CD4-positive, alpha-beta T cell treated with Interleukin-6 at 100 ng/mL for 8 hours (primary cell): ENCODE results near the gene IFI30.
A peak's percentile ranks its signal among the peaks of the same experiment; 100 is the strongest.

ENCODE experiments used
- DNase-seq: peaks from one replicate; pipeline ENCODE4 v3.0.0-alpha.2; 2020; ENCODE audit warnings: mixed read lengths, low spot score

The IFI30 gene

DNA sequence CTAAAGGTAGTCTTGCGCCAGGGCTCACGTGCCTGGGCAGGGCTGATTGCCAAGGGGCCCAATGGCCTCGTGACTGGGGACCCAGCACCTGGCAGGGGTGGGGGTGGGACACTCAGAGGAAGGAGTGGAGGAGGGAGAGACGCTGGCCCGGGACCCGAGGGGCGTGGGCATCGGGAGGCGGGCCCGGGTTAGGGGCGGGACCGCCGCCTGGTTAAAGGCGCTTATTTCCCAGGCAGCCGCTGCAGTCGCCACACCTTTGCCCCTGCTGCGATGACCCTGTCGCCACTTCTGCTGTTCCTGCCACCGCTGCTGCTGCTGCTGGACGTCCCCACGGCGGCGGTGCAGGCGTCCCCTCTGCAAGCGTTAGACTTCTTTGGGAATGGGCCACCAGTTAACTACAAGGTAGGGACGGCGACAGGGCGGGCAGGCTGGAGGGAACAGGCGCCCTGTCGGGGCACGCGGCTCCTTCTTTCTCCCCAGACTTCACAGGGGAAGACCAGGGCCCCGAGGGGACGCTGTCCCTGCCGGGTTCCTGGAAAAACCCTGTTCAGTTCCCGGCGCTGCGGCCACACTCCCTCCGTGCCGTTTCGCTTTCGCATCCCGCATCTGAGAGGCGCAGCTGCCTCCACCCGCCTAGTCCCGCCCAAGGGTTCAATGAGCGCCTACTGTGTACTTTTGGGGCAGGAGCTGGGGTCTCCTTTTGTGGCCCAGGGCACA is at the start of gene IFI30:
TSS of gene IFI30 (plus strand) at position 242 of the 717 bp plus-strand sequence. CDS start at position 271, 29 bp downstream.
- DNase-seq, result peak; percentile 64

DNA sequence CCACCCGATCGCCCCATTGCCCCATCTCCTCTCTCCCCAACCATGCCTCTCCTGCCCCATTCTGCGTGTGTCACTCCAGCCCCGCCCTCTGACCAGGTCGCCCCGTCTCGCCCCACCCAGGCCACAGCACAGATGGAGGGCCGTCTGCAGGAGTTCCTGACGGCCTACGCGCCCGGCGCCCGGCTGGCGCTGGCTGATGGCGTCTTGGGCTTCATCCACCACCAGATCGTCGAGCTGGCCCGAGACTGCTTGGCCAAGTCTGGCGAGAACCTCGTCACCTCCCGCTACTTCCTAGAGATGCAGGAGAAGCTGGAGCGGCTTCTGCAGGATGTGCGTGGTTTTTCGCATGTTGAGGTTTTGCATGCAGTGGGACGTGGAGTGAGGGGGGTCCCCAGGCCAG is 49.8 kb upstream of the IFI30 start:
- DNase-seq, result no peak

DNA sequence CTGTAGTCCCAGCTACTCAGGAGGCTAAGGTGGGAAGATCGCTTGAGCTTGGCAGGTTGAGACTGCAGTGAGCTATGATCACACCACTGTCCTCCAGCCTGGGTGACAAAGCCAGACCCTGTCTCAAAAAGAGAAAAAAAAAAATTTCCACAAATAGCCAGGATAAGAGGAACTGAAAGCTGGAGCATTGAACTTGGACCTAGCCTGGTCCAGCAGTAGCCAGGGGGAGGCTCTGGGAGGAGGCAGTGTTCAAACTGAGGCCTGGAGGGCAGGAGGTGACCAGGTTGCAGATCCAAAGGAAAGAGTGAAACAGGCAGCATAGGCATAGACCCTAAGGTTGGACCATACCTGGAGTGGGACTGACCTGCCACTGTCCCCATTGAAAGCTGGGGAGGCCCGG is 47.5 kb upstream of the IFI30 start:
- DNase-seq, result no peak

DNA sequence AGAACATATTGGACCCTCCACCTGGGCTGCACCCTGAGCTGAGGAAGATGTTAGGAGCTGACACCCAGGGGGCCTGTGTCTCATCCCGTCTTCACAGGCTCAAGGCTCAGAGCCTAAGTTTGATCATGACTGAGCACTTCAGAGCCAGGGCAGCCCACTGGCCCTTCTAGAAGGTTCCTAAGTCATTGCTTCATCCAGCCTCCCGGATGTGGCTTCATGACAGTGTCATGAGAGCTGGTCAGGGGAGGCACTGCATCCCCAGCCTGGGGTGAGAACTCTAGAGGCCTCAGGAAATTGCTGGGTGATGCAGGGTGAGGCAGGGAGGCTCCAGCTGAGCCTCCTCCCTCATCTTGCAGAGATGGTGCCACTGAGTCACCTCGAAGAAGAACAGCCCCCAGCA is 45.6 kb upstream of the IFI30 start:
- DNase-seq, result no peak

DNA sequence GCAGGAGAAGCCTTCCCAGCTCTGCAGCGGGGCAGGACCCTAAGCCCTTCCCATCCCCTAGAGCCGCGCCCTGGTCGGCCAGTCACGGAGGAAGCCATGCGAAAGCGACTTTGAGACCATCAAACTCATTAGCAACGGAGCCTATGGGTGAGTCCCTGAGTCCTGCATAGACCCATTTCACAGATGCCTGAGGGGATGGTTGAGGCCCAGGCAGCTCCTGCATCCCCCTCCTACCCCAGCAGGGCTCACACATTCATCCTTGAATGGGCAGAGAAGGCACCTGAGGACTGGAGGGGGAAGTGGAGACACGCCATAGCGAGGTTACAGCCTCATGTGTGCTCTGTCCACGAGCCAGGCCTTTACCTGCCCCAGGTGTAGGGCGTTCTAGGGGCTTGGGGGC is 44.8 kb upstream of the IFI30 start:
- DNase-seq, result no peak

DNA sequence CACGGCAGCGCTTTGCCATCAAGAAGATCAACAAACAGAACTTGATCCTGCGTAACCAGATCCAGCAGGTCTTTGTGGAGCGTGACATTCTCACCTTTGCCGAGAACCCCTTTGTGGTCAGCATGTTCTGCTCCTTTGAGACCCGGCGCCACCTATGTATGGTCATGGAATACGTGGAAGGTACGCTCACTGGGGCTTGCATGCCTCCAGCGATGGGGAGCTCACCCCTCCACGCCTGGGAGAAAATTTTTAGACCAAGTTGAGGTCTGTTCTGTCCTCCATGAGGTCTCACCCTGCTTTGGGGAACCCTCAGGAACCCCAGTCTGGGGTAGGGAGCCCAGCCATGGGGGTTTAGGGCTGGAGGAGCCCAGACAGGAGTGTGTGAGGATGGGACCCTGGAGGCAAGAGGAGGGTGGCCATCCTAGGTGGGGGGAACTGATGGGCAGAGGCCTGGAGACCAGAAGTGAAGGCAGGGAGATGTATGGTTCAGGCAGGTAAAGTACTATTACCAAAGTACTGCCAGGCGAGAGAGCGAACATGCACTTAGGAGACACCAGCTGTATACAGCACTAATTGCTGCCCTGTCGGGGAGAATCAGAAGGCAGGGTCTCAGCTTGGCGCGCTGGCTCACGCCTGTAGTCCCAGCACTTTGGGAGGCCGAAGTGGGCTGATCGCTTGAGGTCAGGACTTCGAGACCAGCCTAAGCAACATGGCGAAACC is 42.9 kb upstream of the IFI30 start:
- no peak for DNase-seq

DNA sequence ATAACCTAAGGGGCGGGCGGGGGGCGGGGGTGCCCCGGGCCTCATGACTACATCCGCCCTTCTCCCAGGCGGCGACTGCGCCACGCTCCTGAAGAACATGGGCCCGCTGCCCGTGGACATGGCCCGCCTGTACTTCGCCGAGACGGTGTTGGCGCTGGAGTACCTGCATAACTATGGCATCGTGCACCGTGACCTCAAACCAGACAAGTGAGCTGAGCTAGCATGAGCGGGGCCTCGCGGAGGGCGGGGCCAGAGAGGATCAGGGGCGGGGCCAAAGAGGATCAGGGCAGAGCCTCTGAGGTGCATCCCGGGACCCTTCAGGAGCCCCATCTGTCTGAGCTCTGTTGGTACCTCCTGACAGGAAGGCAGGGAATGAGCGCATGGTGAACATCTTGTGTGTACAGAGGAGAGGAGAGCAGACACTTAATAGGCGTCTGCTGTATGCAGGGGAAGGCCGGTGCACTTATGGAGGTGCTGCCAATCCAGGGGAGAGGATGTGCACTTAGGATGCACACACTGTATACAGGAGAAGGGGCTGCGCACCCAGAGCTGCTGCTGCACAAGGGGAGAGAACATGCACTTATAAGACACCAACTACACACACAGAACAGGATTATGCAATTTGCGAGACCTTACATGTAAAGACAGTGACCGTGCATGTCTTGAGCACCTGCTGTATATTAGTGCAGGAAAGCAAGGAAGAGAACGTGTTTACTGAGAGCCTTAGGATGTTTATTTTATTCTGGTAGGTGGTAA is 41.6 kb upstream of the IFI30 start:
- DNase-seq, result no peak

DNA sequence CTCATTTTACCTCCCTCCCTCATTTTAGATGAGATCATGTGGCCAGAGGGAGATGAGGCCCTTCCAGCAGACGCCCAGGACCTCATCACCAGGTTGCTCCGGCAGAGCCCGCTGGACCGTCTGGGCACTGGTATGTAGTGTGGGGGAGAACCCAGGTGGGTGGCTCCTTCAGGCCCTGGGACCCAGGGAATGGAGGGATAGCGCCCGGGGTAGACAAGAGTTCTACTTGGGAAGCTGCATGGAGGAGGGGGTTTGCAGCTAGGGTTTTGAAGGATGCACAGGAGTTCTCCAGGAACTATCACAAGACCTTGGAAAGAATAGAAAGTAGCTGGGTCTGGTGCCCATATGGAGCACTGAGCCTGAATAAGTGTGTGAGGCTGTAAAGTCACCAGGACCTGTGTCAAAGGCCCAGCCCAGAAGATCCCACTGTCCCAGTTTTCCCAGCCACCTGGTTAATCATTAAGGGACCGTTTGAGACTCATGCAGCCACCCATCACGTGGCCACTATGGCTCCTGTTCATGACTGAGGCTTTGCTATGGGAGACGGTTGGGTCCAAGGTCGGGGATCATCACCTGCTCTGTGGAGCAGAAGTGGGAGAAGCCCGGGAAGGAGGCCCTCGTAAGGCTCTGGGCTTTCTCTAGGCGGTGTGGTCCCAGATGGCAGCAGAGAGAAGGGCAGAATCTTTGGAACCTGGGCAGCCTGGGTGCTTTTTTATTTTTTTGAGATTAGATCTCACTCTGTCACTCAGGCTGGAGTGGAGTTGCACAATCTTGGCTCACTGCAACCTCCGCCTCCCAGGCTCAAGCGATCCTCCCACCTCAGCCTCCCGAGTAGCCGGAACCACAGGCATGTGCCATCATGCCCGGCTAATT is 37.7 kb upstream of the IFI30 start:
- DNase-seq, result no peak

DNA sequence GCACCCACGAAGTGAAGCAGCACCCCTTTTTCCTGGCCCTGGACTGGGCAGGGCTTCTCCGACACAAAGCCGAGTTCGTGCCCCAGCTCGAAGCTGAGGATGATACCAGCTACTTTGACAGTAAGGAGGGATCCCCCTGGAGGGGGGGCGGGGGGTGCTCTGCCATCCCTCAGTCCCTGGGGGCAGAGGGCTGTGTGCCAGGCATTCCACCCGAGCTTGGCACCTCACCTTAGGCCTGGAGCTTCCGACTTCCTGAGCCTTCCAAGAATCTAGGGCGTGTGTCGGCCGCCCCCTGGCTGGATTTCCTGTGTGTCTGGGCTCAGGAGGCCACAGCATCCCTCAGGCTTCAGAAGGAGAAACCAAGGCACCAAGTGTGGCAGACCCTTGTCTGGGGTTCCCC is 36.4 kb upstream of the IFI30 start:
- DNase-seq, result no peak

DNA sequence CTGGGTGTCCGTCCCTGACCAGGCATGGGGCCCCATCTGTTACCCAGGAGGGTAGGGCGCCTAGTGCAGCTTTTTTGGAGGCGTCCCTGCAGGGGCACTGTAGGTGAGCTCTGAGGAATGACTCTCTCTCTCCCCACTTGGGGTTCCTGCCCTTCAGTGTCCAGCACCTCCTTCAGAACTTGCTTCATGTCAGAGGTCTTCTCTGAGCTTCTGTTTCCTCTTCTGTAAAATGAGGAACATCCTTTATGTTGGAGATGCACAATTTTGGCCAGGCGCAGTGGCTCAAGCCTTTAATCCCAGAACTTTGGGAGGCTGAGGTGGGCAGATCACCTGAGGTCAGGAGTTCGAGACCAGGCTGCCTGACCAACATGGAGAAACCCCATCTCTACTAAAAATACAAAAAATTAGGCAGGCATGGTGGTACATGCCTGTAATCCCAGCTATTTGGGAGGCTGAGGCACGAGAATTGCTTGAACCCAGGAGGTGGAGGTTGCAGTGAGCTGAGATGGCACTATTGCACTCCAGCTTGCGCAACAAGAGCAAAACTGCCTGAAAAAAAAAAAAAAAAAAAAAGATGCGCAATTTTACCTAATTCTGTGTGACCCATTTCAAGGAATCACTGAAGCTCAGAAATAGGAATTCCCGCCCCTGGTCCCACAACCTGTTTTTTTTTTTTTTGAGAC is 35.8 kb upstream of the IFI30 start:
- no peak for DNase-seq

DNA sequence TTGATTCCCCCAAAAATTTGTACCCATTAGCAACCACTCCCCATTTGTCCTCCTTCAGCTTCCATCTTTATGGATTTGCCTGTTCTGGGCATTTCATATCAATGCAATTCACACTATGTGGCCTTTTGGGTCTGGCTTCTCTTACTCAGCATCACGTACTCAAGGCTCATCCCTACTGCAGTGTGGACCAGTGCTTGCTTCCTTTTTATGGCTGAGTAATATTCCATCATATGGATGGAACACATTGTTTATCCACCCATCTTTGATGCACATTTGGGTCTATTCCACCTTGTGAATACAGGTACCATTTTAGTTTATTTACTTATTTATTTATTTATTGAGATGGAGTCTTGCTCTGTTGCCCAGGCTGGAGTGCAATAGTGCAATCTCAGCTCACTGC is 33.1 kb upstream of the IFI30 start:
- DNase-seq, result no peak

DNA sequence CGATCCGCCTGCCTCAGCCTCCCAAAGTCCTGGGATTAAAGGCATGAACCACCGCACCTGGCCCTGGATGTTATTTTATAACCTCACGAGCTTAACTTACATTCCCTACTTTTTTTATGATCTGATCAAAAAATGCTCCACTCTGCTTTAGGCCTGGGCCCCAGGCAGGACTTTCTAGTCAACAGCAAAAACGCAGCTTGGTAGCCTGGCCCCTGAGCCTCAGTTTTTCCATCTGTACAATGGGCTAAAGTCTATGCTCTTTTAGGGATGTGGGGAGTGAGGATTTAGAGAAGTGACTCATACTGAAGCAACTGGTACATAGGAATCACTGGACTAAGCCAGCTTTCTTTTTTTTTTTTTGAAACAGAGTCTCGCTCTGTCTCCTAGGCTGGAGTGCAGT is 32.6 kb upstream of the IFI30 start:
- no peak for DNase-seq

DNA sequence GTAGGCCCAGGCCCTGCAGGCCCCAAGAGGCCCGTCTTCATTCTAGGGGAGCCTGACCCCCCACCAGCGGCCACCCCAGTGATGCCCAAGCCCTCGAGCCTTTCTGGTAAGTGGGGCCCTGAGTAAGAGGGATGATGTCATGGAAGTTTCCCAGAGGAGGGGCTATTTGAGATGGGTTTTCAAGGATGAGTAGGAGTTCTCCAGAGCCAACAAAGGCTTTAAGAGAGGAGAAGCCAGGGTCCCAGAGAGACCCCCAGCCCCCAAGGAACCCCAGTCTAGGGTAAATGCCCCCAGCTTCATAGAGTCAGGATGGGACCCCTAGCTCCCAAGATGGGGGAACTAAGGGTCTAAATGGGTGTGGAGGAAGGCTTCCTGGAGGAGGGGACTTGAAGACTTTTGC is 29.7 kb upstream of the IFI30 start:
- no peak for DNase-seq

DNA sequence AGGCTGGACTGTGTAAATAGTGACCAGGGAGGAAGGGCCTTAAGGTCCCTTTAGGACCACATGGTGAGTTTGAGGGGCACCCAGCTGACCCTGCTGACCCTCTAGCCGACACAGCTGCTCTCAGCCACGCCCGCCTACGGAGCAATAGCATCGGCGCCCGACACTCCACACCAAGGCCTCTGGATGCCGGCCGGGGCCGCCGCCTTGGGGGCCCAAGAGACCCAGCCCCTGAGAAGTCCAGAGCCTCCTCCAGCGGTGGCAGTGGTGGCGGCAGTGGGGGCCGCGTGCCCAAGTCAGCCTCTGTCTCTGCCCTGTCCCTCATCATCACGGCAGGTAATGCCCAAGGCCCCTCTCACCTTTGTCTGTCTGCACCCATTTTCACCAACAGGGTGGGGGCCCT is 29.3 kb upstream of the IFI30 start:
- DNase-seq, result no peak

DNA sequence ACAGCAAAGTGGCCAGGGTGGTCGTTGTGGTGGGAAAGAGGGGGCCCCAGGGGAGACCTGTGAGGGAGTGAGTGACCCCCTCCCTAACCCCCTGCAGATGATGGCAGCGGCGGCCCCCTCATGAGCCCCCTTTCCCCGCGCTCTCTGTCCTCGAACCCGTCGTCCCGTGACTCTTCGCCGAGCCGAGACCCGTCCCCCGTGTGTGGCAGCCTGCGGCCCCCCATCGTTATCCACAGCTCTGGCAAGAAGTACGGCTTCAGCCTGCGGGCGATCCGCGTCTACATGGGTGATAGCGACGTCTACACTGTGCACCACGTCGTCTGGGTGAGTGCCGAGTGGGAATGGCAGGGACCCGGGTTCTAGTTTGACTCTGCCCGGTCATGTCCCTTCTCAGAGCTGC is 28.7 kb upstream of the IFI30 start:
- DNase-seq, result no peak

DNA sequence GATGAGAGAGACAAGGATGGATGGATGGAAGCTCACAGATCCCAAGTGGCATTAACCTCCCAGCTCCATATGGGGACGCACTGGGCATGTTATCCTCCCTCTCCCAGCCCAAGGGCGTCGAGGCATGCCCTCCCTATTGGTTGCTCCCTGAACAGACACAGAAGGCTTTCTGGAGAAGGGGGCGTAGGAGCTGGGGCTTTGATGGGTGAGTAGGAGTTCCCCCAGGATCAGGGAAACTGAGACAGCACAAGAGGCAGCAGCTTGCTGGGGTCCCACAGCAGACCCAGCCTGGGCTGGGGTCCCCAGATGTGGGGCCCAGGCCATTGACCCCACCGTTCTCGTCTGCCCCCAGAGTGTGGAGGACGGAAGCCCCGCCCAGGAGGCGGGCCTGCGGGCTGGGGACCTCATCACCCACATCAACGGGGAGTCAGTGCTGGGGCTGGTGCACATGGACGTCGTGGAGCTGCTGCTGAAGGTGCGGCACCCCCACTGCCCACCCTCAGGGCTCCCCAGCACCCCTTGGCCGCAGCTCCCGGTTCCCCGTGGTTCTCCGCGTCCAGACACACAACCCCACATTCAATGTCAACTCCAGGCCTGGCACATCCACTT is 28.1 kb upstream of the IFI30 start:
- DNase-seq, result no peak

DNA sequence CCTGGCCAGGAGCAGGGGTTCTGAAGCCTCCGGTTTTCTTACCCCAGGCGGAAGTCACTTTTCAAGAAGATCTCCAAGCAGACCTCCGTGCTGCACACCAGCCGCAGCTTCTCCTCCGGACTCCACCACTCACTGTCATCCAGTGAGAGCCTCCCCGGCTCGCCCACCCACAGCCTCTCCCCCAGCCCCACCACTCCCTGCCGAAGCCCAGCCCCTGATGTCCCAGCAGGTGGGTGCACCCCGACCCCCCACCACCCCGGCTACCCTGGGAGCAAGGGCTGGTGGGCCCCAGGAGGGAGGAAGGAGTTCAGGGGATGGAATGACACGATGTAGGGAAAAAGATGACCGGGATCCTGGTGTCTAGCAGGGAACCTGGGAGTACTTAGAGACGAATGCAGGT is 26.2 kb upstream of the IFI30 start:
- DNase-seq, result no peak

DNA sequence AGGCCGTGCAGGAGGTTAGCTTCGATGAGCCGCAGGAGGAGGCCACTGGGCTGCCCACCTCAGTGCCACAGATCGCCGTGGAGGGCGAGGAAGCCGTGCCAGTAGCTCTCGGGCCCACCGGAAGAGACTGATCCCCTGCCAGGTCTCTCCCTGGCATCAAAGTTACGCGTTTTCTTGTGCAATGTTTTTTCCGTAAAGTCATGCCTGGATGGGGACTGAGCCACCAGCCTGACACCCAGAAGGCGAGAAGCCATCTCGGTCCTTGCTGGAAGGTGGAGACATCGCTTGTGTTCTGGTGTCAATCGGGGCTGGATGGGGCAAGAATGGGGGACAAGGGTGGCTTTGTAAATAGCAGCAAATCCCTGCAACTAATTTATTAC is 24.0 kb upstream of the IFI30 start:
- DNase-seq, result no peak

DNA sequence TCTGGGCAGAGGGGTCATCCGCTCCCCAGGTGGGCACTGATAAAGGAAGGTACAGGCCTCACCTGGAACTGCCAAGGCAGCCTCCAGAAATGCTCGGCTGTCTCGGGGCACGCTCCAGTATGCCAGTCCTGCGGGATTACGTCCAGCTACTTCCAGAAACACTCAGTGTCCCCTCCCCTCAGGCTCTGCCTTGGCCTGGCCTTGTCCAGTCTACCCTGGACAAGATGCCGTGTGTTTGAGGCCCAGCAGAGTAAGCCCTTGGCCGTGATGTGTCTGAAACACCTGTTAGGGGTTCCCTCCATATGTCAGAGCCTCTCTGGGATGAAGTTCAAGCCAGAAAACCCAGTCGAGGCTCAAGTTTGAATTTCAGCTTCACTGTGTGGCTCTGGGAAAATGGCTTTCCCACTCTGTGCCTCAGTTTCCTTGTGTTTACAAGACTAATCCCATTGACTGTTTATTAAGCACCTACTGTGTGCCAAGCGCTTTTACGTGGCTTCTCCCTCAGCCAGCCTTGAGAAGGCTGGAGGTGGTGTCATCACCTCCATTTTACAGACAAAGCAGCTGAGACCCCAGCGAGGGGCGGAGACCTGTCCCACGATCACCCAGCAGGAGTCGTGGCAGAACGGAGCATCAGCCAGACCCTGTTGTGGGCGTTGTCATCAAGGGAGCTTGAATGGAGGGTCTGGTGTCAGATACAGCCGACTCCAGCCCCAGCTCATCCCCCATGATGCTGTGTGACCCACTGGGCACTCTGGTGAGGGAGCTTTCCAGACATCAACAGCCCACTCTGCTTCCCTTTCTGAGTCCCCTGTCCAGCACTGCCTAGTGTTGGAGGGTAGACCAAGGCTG is 22.6 kb upstream of the IFI30 start:
- no peak for DNase-seq

DNA sequence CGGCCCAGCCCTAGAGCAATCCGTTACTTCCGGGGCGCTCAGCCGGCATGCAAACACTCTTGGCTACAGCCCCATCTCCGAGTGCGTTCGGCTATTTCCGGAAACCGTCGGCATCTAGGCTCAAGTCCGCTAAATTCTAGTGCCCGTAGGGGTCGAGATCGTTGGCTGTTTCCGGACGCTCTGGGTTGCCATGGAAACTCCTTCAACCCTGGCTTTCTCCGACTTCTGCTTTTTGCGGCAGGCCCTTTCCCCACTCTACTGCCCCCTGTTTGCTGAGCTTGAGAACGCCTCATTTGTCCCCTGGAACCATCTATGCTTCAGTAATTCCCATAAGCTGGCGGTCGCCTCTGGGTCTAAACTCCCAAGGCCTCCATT is 21.2 kb upstream of the IFI30 start:
- peak; percentile 97 for DNase-seq
